Keratinocyte (primary cell): ENCODE results near the gene RGS3. TPM values are rescaled to one million over a fixed set of nuclear protein-coding genes. Genes with fewer than 3 reads are reported as not detected.

ENCODE experiments used
- DNase-seq: peaks from one replicate; pipeline ENCODE4 v3.0.0-alpha.2; 2011; ENCODE audit warnings: low read depth, missing footprints, low spot score
- FAIRE-seq: peaks from 2 replicates; lab custom pipeline; 2011; peaks lifted over from hg19 to GRCh38; lab: Jason Lieb, UNC
- H2AFZ ChIP-seq: 2 replicates; pipeline ENCODE4 v1.6.0; 2012; ENCODE audit warnings: low read length, control low read depth, inconsistent platforms; ENCODE audit not compliant: control insufficient read depth
- H3K27ac ChIP-seq: 2 replicates; pipeline ENCODE4 v1.5.1; 2011; ENCODE audit warnings: low read length; ENCODE audit not compliant: control insufficient read depth, insufficient read depth
- H3K27me3 ChIP-seq: 3 replicates; pipeline ENCODE4 v1.6.0; 2011; ENCODE audit warnings: low read length; ENCODE audit not compliant: control insufficient read depth, insufficient read depth; ENCODE audit errors: extremely low read depth
- H3K36me3 ChIP-seq, 2 experiments: 2 replicates in 1 of 2; 3 replicates in 1 of 2; pipeline ENCODE4 v1.5.1; 2011; ENCODE audit warnings: low read length in 2 of 2, mild to moderate bottlenecking in 1 of 2; ENCODE audit not compliant: control insufficient read depth in 2 of 2, insufficient read depth in 2 of 2; ENCODE audit errors: extremely low read depth in 1 of 2
- H3K4me1 ChIP-seq: 3 replicates; pipeline ENCODE4 v1.5.1; 2011; ENCODE audit warnings: low read length; ENCODE audit not compliant: control insufficient read depth, insufficient read depth; ENCODE audit errors: extremely low read depth
- H3K4me2 ChIP-seq: 3 replicates; pipeline ENCODE4 v1.6.0; 2011; ENCODE audit warnings: low read depth, low read length; ENCODE audit not compliant: control insufficient read depth, insufficient read depth; ENCODE audit errors: extremely low read depth
- H3K4me3 ChIP-seq, 3 experiments: fragments of 200-600 bp in 1 of 3; sonication (generic) in 1 of 3; 2 replicates in 2 of 3; 3 replicates in 1 of 3; pipeline ENCODE4 v1.5.1; 2011 to 2016; ENCODE audit warnings: low read length in 3 of 3, mild to moderate bottlenecking in 3 of 3, control low read depth in 2 of 3, inconsistent platforms in 1 of 3, low read depth in 1 of 3, mixed read lengths in 1 of 3, mixed run types in 1 of 3, moderate library complexity in 1 of 3; ENCODE audit not compliant: control insufficient read depth in 2 of 3, insufficient read depth in 2 of 3; ENCODE audit errors: extremely low read depth in 1 of 3
- H3K79me2 ChIP-seq: 2 replicates; pipeline ENCODE4 v1.6.0; 2012; ENCODE audit warnings: low read length; ENCODE audit not compliant: control insufficient read depth, insufficient read depth
- H3K9ac ChIP-seq: 3 replicates; pipeline ENCODE4 v1.6.0; 2011; ENCODE audit warnings: low read length; ENCODE audit not compliant: control insufficient read depth, insufficient read depth; ENCODE audit errors: extremely low read depth
- H3K9me1 ChIP-seq: 3 replicates; pipeline ENCODE4 v1.6.0; 2011; ENCODE audit warnings: low read length; ENCODE audit not compliant: control insufficient read depth, insufficient read depth; ENCODE audit errors: extremely low read depth
- H3K9me3 ChIP-seq: 2 replicates; pipeline ENCODE4 v1.5.1; 2012; ENCODE audit warnings: low read depth, low read length; ENCODE audit not compliant: control insufficient read depth
- H4K20me1 ChIP-seq: 3 replicates; pipeline ENCODE4 v1.6.0; 2011; ENCODE audit warnings: low read length; ENCODE audit not compliant: control insufficient read depth, insufficient read depth; ENCODE audit errors: extremely low read depth
- CTCF ChIP-seq, 3 experiments: IDR thresholded peaks in 1 of 3; conservative IDR thresholded peaks in 1 of 3; optimal IDR thresholded peaks in 1 of 3; 2 replicates in 2 of 3; 3 replicates in 1 of 3; pipeline versions ENCODE3 to v1.5.1; 2011; ENCODE audit warnings: low read length in 3 of 3, mild to moderate bottlenecking in 3 of 3, moderate library complexity in 2 of 3, control low read depth in 1 of 3, inconsistent platforms in 1 of 3; ENCODE audit not compliant: insufficient read depth in 2 of 3; ENCODE audit errors: extremely low read depth in 1 of 3
- EZH2 ChIP-seq: IDR thresholded peaks from one replicate; pipeline ENCODE4 v1.6.1; 2012; ENCODE audit warnings: inconsistent platforms, mild to moderate bottlenecking, low read length, moderate library complexity
- dilution Hi-C: fragments of 300-500 bp; cut with MboI; formaldehyde crosslinking; loops from one replicate; pipeline ENCODE4 v1.7.0; 2020; ENCODE audit warnings: low sequenced_read_pairs; ENCODE audit not compliant: extremely low pct_ligation_motif_present
- polyA plus RNA-seq, 5 experiments: library from polyadenylated mRNA; depleted of rRNA in 3 of 5; stranded (reverse) in 3 of 5; stranded (forward) in 1 of 5; unstranded in 1 of 5; fragments of >200 nt; gene quantifications; 1 replicate in 1 of 5; 2 replicates in 3 of 5; 3 replicates in 1 of 5; pipeline versions ENCODE4 v1.2.1 to v1.2.3, GENCODE V29; 2011 to 2012; ENCODE audit warnings: missing spikeins in 2 of 5, low read depth in 1 of 5, low replicate concordance in 1 of 5

RGS3 gene
- polyA plus RNA-seq, 1 donor (not counting 4 experiments of a cell fraction or from before 2014, with no cell fraction given) = 19.6 TPM

- Histone ChIP-seq H3K4me3 (no peak overlapping the region), H2AFZ (no peak overlapping the region), H3K9ac (no peak overlapping the region), H3K9me1 (no peaks in the 10 kb centered on the region), H4K20me1 (no peaks in the 10 kb centered on the region), H3K4me2 (no peak overlapping the region), H3K27me3 (no peaks in the 10 kb centered on the region), H3K9me3 (no peaks in the 10 kb centered on the region), H3K79me2 (no peaks in the 10 kb centered on the region), H3K27ac (no peak overlapping the region), H3K36me3 (no peaks in the 10 kb centered on the region), H3K4me1 (no peaks in the 10 kb centered on the region)
- dilution Hi-C loops = no loop called here
- no peak for DNase-seq
- TF ChIP-seq CTCF (optimal IDR thresholded peaks at IDR 0.05 in 1 of 3, IDR thresholded peaks at IDR 0.05 in 1 of 3, conservative IDR thresholded peaks at IDR 0.05 in 1 of 3; ENCODE audit: extremely low read depth in 1 of 3, insufficient read depth in 2 of 3, low read length in 3 of 3) = no peak
- TF ChIP-seq EZH2 = no peak
- FAIRE-seq = no peak
Observed at GRCh38 chr9:113556877-113557593, 93.5 kb downstream of the RGS3 start.

- Histone ChIP-seq H3K27ac (no peak overlapping the region), H3K4me3 (no peak overlapping the region), H2AFZ (no peak overlapping the region), H3K9me1 (no peaks in the 10 kb centered on the region), H3K9ac (no peak overlapping the region), H3K36me3 (no peaks in the 10 kb centered on the region), H3K4me2 (no peak overlapping the region), H3K4me1 (no peaks in the 10 kb centered on the region), H3K79me2 (no peaks in the 10 kb centered on the region), H3K27me3 (no peaks in the 10 kb centered on the region), H3K9me3 (no peaks in the 10 kb centered on the region), H4K20me1 (no peaks in the 10 kb centered on the region)
- FAIRE-seq (no peak), DNase-seq (no peak)
- dilution Hi-C loops = no loop called here
- TF ChIP-seq EZH2 = no peak
Observed at GRCh38 chr9:113558632-113559502, 95.3 kb downstream of the RGS3 start.
